ENCODE measurements around the gene RLN1. TPM values are rescaled to one million over a fixed set of nuclear protein-coding genes. Genes with fewer than 3 reads are reported as not detected.

Gene RLN1
- total and polyA plus RNA-seq, 8 donors = 0.45 TPM; not detected in 7

DNA sequence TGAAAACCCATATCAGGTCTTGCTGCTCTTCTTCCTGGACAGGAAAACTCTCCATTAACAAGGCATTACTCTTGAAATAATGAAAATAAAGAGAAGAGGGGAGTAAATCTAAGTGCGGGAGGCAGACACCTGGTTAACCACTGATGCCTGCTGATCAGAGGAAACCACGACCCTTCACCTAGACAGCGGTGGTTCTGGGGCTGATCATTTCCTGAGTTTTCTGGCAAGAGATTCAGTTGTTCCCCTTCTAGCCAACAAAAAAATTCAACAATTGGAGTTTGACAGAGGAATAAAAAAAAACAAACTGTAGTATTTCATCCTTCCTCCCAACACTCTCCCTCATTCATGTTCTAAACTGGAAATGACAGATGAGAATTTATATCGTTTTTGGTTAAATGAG lies 38.1 kb downstream of the RLN1 start:
- 59 to 80% (median 67%) methylated on average over 4 of the region's 4 CpGs for WGBS, 5 donors

DNA sequence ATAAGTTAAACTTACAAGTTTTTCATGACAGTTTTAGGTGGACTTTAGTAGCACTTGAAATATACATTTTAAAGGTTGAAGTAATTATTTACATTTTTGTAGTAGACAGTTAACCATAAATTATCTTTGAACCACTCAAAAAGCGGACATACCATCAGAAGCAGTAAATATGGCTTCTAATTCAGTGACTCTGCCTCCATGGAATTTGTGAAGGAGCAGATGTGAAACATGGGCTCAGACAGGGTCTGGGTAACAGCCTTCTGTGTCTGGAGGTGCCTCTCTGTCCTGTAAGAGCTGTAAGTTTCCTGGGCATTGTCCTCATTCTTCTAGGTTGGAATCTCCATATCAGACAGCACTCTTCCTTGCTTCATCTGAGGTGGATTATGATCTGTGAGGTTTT lies 47.5 kb downstream of the RLN1 start:
- Histone ChIP-seq H3K36me3 (no peaks in the 10 kb centered on the region), H3K27me3 (no peaks in the 10 kb centered on the region), H3K4me3 (no peak overlapping the region), H3K4me1 (no peaks in the 10 kb centered on the region), H3K27ac (no peak overlapping the region), H3K9me3 (no peaks in the 10 kb centered on the region)
- no peak for DNase-seq
- no peak for TF ChIP-seq EP300 (IDR thresholded peaks at IDR 0.05)
- 77 to 97% (median 85%) methylated on average over 1 of the region's 1 CpG for WGBS, 5 donors
- intact Hi-C loops (cut with DNase I; ENCODE audit: low total_unique reads) = no loop called here

More for the DNA sequence above, 38.1 kb downstream of the RLN1 start:
- Histone ChIP-seq H3K27ac (no peak overlapping the region), H3K36me3 (no peaks in the 10 kb centered on the region), H3K9me3 (no peaks in the 10 kb centered on the region), H3K27me3 (no peaks in the 10 kb centered on the region), H3K4me3 (no peak overlapping the region), H3K4me1 (peaks cover 0 to 4% (median 2%) of the 10 kb centered on the region in 4 donors)
- TF ChIP-seq, protein P1, sequence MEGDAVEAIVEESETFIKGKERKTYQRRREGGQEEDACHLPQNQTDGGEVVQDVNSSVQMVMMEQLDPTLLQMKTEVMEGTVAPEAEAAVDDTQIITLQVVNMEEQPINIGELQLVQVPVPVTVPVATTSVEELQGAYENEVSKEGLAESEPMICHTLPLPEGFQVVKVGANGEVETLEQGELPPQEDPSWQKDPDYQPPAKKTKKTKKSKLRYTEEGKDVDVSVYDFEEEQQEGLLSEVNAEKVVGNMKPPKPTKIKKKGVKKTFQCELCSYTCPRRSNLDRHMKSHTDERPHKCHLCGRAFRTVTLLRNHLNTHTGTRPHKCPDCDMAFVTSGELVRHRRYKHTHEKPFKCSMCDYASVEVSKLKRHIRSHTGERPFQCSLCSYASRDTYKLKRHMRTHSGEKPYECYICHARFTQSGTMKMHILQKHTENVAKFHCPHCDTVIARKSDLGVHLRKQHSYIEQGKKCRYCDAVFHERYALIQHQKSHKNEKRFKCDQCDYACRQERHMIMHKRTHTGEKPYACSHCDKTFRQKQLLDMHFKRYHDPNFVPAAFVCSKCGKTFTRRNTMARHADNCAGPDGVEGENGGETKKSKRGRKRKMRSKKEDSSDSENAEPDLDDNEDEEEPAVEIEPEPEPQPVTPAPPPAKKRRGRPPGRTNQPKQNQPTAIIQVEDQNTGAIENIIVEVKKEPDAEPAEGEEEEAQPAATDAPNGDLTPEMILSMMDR (IDR thresholded peaks at IDR 0.05) = no peak
- TF ChIP-seq POLR2AphosphoS5 (IDR thresholded peaks at IDR 0.05) = no peak
- TF ChIP-seq EP300 (IDR thresholded peaks at IDR 0.05) = no peak
- no peak for TF ChIP-seq POLR2A (IDR thresholded peaks at IDR 0.05)
- DNase-seq = no peak
- intact Hi-C loops (cut with DNase I; ENCODE audit: low total_unique reads) = no loop called here

DNA sequence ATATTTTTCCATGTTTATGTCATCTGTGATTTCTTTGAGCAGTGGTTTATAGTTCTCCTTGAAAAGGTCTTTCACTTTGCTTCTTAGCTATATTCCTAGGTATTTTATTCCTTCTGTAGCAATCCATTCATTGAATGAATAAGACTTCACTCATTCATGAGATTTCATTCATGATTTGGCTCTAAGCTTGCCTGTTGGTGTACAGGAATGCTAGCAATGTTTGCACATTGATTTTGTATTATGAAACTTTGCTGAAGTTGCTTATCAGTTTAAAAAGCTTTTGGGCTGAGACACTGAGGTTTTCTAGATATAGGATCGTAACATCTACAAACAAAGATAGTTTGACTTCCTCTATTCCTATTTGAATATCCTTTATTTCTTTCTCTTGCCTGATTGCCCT lies 51.1 kb downstream of the RLN1 start:
- Histone ChIP-seq H3K4me1 (no peaks in the 10 kb centered on the region), H3K27ac (no peak overlapping the region), H3K27me3 (no peaks in the 10 kb centered on the region), H3K36me3 (no peaks in the 10 kb centered on the region), H3K9me3 (no peaks in the 10 kb centered on the region), H3K4me3 (no peak overlapping the region)
- WGBS, 5 donors = 0 to 52% (median 29%) methylated on average over 1 of the region's 1 CpG
- no peak for DNase-seq
- no peak for TF ChIP-seq POLR2AphosphoS5 (IDR thresholded peaks at IDR 0.05)
- TF ChIP-seq, protein P1 (IDR thresholded peaks at IDR 0.05) = no peak
- no peak for TF ChIP-seq EP300 (IDR thresholded peaks at IDR 0.05)
- TF ChIP-seq POLR2A (IDR thresholded peaks at IDR 0.05) = no peak
- intact Hi-C loops (cut with DNase I; ENCODE audit: low total_unique reads) = no loop called here

DNA sequence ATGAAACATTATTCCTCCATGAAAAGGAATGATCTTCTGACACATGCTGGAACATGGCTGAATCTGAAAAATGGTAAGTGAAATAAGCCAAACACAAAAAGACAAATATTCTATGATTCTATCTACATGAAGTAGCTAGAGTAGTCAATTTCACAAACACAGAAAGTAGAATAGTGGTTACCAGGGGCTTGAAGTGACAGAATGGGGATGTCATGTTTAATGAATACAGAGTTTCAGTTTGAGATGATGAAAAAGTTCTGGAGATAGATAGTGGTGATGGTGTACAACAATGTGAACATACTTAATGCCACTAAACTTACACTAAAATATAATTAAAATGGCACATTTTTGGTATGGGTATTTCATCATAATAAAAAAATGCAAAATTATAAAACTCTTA lies 53.4 kb downstream of the RLN1 start:
- intact Hi-C loops (cut with DNase I; ENCODE audit: low total_unique reads) = no loop called here
- Histone ChIP-seq H3K36me3 (no peaks in the 10 kb centered on the region), H3K27me3 (no peaks in the 10 kb centered on the region), H3K4me1 (no peaks in the 10 kb centered on the region), H3K4me3 (no peak overlapping the region), H3K27ac (no peak overlapping the region), H3K9me3 (no peaks in the 10 kb centered on the region)
- no peak for DNase-seq
- no peak for TF ChIP-seq EP300 (IDR thresholded peaks at IDR 0.05)
- TF ChIP-seq, protein P1 (IDR thresholded peaks at IDR 0.05) = no peak
- no peak for TF ChIP-seq POLR2A (IDR thresholded peaks at IDR 0.05)
- TF ChIP-seq POLR2AphosphoS5 (IDR thresholded peaks at IDR 0.05) = no peak

Small RNAs within 50 kb of the gene (small RNA-seq; reads per million reads assigned to genes)
- gene AL135786.1 (0 reads per million in 4 donors), gene HMGN2P31 (0 reads per million in 4 donors)

Other genes with a start within 250 kb of the RLN1 start
- not detected for gene INSL6, start 154.2 kb downstream of the RLN1 start, total RNA-seq
- not detected for gene INSL6, start 154.2 kb downstream of the RLN1 start, polyA plus RNA-seq
- gene INSL4, start 108.5 kb downstream of the RLN1 start, total RNA-seq = not detected
- gene INSL4, start 108.5 kb downstream of the RLN1 start, polyA plus RNA-seq = not detected
- under 1 TPM in 1 of 5 donors, not detected in 4; 0.37 TPM for gene RLN2, start 35.2 kb downstream of the RLN1 start, total RNA-seq
- gene RLN2, start 35.2 kb downstream of the RLN1 start, polyA plus RNA-seq = under 1 TPM in 1 of 3 donors, not detected in 2; 0.83 TPM
- gene PLGRKT, start 98.0 kb upstream of the RLN1 start, total RNA-seq = 10 to 100 TPM in 2 of 5 donors, 1 to 10 TPM in 2, not detected in 1; 1.2 to 69.6 (median 10.6) TPM
- 10 to 100 TPM; 11.0 to 19.1 (median 15.7) TPM for gene PLGRKT, start 98.0 kb upstream of the RLN1 start, polyA plus RNA-seq
- 10 to 100 TPM in 1 of 5 donors, 1 to 10 TPM in 2, not detected in 2; 1.8 to 33.3 (median 9.3) TPM for gene CD274, start 110.7 kb upstream of the RLN1 start, total RNA-seq
- 1 to 10 TPM in 1 of 3 donors, under 1 TPM in 2; 0.46 to 1.1 (median 0.62) TPM for gene CD274, start 110.7 kb upstream of the RLN1 start, polyA plus RNA-seq
- gene PDCD1LG2, start 170.7 kb upstream of the RLN1 start, total RNA-seq = 1 to 10 TPM in 3 of 5 donors, under 1 TPM in 1, not detected in 1; 0.18 to 2.3 (median 1.4) TPM
- gene PDCD1LG2, start 170.7 kb upstream of the RLN1 start, polyA plus RNA-seq = under 1 TPM in 2 of 3 donors, not detected in 1; 0.25 to 0.30 TPM